ENCODE results near the gene RNF220. TPM values are rescaled to one million over a fixed set of nuclear protein-coding genes. Genes with fewer than 3 reads are reported as not detected.

The RNF220 gene
- total and polyA plus RNA-seq, 9 of the 15 experiments (the other 6 are each of a cell fraction or from before 2014, with no cell fraction given): 5.1 to 117 (median 66.9) TPM

GRCh38 chr1:44558883-44559282 lies 153.8 kb downstream of the RNF220 start:
- intact Hi-C loops (cut with micrococcal nuclease) (no loop called here), in situ Hi-C loops (cut with MboI) (loop anchor here (10.0 kb wide), 1 partner anchor 516 kb away; no protein-coding TSS in a partner anchor)
- Histone ChIP-seq H3K4me1 (replicated peaks in 1 of 2; ENCODE audit: control insufficient read depth in 2 of 2, insufficient read depth in 2 of 2, low read length in 2 of 2) (no peaks in the 10 kb centered on the region; a peak in 1 of 5 replicates), H3K4me3 (no peak overlapping the region), H3K4me2 (ENCODE audit: insufficient read depth, low read length) (no peak overlapping the region), H2AFZ (ENCODE audit: low read depth, low read length) (no peak overlapping the region), H3K9ac (ENCODE audit: insufficient read depth in 1 of 2, low read depth in 2 of 2, low read length in 2 of 2) (no peak overlapping the region), H3K27ac (ENCODE audit: extremely low read depth, low read depth, low read length) (no peak overlapping the region), H3K9me1 (ENCODE audit: control insufficient read depth, insufficient read depth, low read length) (peaks cover 4% of the 10 kb centered on the region), H3K27me3 (ENCODE audit: control insufficient read depth in 2 of 2, insufficient read depth in 2 of 2, low read length in 2 of 2) (peaks cover 73 to 77% of the 10 kb centered on the region in 2 experiments), H3K9me3 (replicated peaks; ENCODE audit: control insufficient read depth, insufficient read depth, low read depth, low read length) (no peaks in the 10 kb centered on the region), H3K36me3 (ENCODE audit: control insufficient read depth, insufficient read depth, low read length) (no peaks in the 10 kb centered on the region), H4K20me1 (replicated peaks; ENCODE audit: control insufficient read depth, insufficient read depth, low read length) (peaks cover 14% of the 10 kb centered on the region; the same call in 1 of the 2 replicates), H3K79me2 (ENCODE audit: control insufficient read depth, insufficient read depth, low read length) (no peaks in the 10 kb centered on the region)
- ChIA-PET CTCF (ENCODE audit: low intra/inter-chr PET ratio) (no interaction called here), POLR2A (interaction anchor here (0.6 to 1.4 kb wide), 7 partner anchors 14 to 545 kb away, joined by 3 to 6 read pairs (median 3); no protein-coding TSS in a partner anchor)
- BruUV-seq (replicated peaks): no TSS peak
- TF ChIP-seq MEF2A (IDR thresholded peaks at IDR 0.05; ENCODE audit: control insufficient read depth, low read depth, low read length) (no peak), BRF2 (IDR thresholded peaks at IDR 0.05; ENCODE audit: borderline replicate concordance, insufficient read depth, insufficient read length) (no peak), ELF2 (CRISPR knock-in tag; IDR thresholded peaks at IDR 0.05) (no peak), GTF2F1 (IDR thresholded peaks at IDR 0.05; ENCODE audit: low read depth, low read length) (no peak), PHB2 (IDR thresholded peaks at IDR 0.05; ENCODE audit: low read depth) (no peak), THRAP3 (IDR thresholded peaks at IDR 0.05; ENCODE audit: borderline replicate concordance) (no peak), CGGBP1 (CRISPR knock-in tag; IDR thresholded peaks at IDR 0.05) (no peak), ERF (CRISPR knock-in tag; IDR thresholded peaks at IDR 0.05) (no peak), ZNF384 (IDR thresholded peaks at IDR 0.05; ENCODE audit: low read depth, low read length) (no peak), ZNF280B (CRISPR knock-in tag; IDR thresholded peaks at IDR 0.05) (no peak), ZNF146 (CRISPR knock-in tag; IDR thresholded peaks at IDR 0.05; ENCODE audit: unreplicated experiment) (no peak)
- WGBS (ENCODE audit: insufficient coverage, low coverage, missing lambda C conversion rate): 17% methylated on average over 6 of the region's 6 CpGs
- DNase-seq (ENCODE audit: extremely low read depth in 1 of 4, low spot score in 3 of 4): no peak
- FAIRE-seq: no peak
- no peak for ATAC-seq

Data from K562 (cell line).